ENCODE data around the gene NR6A1.

DNA sequence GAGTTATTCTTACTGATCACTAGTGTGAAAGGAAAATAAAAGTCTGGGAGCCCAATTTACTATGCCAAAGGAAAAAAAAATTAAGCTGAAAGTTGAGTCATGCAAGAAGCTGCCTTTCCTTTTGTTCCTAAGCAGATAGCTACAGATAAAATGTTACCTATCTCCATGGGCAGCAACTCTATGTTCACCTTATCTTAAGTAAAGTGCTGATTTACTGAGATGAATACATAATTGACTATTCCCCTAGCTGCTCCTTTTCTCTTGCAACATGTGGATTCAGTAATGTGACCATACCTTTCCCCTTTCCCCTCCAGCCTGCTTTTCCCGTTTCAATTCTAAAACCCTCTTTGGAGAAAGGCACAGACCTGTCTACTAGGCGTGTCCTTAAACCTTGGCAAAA is 201.2 kb downstream of the NR6A1 start:
- TF ChIP-seq GATA1 (IDR thresholded peaks at IDR 0.05; ENCODE audit: low read depth, low read length) (no peak), POLR2A (IDR thresholded peaks at IDR 0.05; ENCODE audit: low read length) (no peak)
